GM20000 (cell line): ENCODE measurements around the gene KCNC2.

Experiments
- DNase-seq: peaks from one replicate; pipeline ENCODE4 v3.0.0; 2012; ENCODE audit warnings: low spot score
- CTCF ChIP-seq: IDR thresholded peaks from 2 replicates; pipeline ENCODE4 v1.5.1; 2012; ENCODE audit warnings: mild to moderate bottlenecking, control low read depth; ENCODE audit errors: extremely low read depth, missing control alignments

Gene KCNC2

DNA sequence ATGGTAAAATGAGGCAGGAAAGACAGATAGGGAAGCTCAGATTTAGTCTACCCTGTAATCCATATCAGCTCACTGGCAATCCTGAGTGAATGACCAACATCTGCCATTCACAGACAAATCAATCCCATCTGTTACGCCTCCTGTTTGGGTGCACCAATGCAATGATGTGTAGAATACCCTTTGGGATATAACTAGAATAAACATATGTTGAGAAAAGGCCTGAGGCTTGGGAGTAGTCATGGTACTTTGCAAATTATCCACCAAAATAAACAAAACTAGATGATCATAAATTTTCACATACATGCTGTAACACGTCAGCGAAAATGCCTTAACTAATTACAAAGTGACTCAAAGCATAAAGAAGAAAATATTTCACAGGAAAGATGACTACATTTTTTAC lies 78.8 kb downstream of the KCNC2 start:
- no peak for DNase-seq
- no peak for TF ChIP-seq CTCF

DNA sequence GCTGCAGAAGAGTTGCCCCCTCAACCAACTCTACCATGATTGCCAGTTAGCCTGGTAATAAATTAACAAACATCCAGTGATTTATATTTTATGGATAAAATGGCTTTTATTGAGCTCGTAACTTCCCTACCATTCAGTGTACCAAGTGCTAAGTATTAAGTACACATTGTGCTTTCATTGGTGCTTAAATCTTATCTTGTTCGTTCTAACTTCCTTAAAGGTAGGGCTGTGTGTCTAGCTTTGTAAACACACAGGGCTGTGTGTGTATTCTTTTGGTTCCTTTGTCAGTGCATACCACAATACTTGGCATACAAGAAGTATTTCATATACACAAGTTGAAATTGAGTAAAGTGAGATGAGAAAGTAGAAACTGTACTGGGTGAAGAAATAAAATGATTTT lies 80.4 kb downstream of the KCNC2 start:
- no peak for DNase-seq
- no peak for TF ChIP-seq CTCF

GRCh38 chr12:75121036-75121705 lies 88.5 kb downstream of the KCNC2 start:
- no peak for DNase-seq
- TF ChIP-seq CTCF: no peak

- no peak for DNase-seq
- no peak for TF ChIP-seq CTCF
These were observed 89.3 kb downstream of the KCNC2 start for GRCh38 chr12:75120311-75120711.

DNA sequence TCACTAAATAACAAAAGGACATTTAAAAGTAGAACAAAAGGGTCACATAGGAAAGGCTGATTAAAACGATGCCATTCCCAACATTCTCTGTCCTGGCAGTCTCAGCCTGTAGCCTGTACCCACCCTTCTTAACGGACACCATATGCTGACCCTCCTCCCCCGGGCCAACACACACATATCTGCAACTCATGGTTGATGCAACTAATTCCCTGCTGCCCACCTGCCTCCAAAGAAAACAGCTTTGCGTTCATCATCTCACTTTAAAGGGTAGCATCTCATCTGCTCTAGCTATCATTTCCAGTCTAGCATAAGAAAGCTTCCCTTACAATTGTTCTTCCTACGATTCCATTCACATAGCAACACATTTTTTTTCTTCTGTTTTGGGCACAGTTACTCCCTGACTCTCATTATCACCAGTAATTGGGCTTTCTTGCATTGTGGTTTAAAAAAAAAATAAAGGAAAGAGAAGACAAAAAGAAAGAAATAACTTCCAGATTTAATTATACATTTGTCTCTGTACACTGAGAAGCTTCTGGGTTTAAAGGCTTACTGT lies 92.9 kb downstream of the KCNC2 start:
- no peak for DNase-seq
- TF ChIP-seq CTCF: no peak

DNA sequence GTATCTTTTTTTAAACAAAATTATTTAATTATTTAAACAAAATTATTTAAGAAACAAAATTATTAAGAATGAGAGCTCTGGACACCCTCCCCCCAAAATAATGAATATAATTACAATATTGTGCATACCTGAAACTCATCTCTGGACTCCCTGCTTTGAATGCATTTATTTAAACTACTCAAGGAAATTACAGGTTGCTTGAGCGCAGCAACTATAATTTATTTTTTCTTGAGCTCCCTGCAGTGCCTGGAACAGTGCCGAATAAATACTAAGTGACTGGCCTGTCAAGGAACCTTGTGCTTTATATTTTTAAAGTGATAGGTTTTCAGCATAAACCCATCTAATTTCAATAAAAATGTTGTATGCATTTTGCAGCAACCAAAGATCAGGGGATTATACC lies 93.9 kb downstream of the KCNC2 start:
- no peak for DNase-seq
- no peak for TF ChIP-seq CTCF

GRCh38 chr12:75103822-75104221 lies 105.8 kb downstream of the KCNC2 start:
- no peak for DNase-seq
- TF ChIP-seq CTCF: no peak
